Keratinocyte (primary cell): ENCODE results near the gene CCDC97. TPM values are rescaled to one million over a fixed set of nuclear protein-coding genes. Genes with fewer than 3 reads are reported as not detected.

Experiments used
- DNase-seq: peaks from one replicate; pipeline ENCODE4 v3.0.0-alpha.2; 2011; ENCODE audit warnings: low read depth, missing footprints, low spot score
- FAIRE-seq: peaks from 2 replicates; lab custom pipeline; 2011; peaks lifted over from hg19 to GRCh38; lab: Jason Lieb, UNC
- H2AFZ ChIP-seq: 2 replicates; pipeline ENCODE4 v1.6.0; 2012; ENCODE audit warnings: low read length, control low read depth, inconsistent platforms; ENCODE audit not compliant: control insufficient read depth
- H3K27ac ChIP-seq: 2 replicates; pipeline ENCODE4 v1.5.1; 2011; ENCODE audit warnings: low read length; ENCODE audit not compliant: control insufficient read depth, insufficient read depth
- H3K27me3 ChIP-seq: 3 replicates; pipeline ENCODE4 v1.6.0; 2011; ENCODE audit warnings: low read length; ENCODE audit not compliant: control insufficient read depth, insufficient read depth; ENCODE audit errors: extremely low read depth
- H3K36me3 ChIP-seq, 2 experiments: 2 replicates in 1 of 2; 3 replicates in 1 of 2; pipeline ENCODE4 v1.5.1; 2011; ENCODE audit warnings: low read length in 2 of 2, mild to moderate bottlenecking in 1 of 2; ENCODE audit not compliant: control insufficient read depth in 2 of 2, insufficient read depth in 2 of 2; ENCODE audit errors: extremely low read depth in 1 of 2
- H3K4me1 ChIP-seq: 3 replicates; pipeline ENCODE4 v1.5.1; 2011; ENCODE audit warnings: low read length; ENCODE audit not compliant: control insufficient read depth, insufficient read depth; ENCODE audit errors: extremely low read depth
- H3K4me2 ChIP-seq: 3 replicates; pipeline ENCODE4 v1.6.0; 2011; ENCODE audit warnings: low read depth, low read length; ENCODE audit not compliant: control insufficient read depth, insufficient read depth; ENCODE audit errors: extremely low read depth
- H3K4me3 ChIP-seq, 3 experiments: fragments of 200-600 bp in 1 of 3; sonication (generic) in 1 of 3; 2 replicates in 2 of 3; 3 replicates in 1 of 3; pipeline ENCODE4 v1.5.1; 2011 to 2016; ENCODE audit warnings: low read length in 3 of 3, mild to moderate bottlenecking in 3 of 3, control low read depth in 2 of 3, inconsistent platforms in 1 of 3, low read depth in 1 of 3, mixed read lengths in 1 of 3, mixed run types in 1 of 3, moderate library complexity in 1 of 3; ENCODE audit not compliant: control insufficient read depth in 2 of 3, insufficient read depth in 2 of 3; ENCODE audit errors: extremely low read depth in 1 of 3
- H3K79me2 ChIP-seq: 2 replicates; pipeline ENCODE4 v1.6.0; 2012; ENCODE audit warnings: low read length; ENCODE audit not compliant: control insufficient read depth, insufficient read depth
- H3K9ac ChIP-seq: 3 replicates; pipeline ENCODE4 v1.6.0; 2011; ENCODE audit warnings: low read length; ENCODE audit not compliant: control insufficient read depth, insufficient read depth; ENCODE audit errors: extremely low read depth
- H3K9me1 ChIP-seq: 3 replicates; pipeline ENCODE4 v1.6.0; 2011; ENCODE audit warnings: low read length; ENCODE audit not compliant: control insufficient read depth, insufficient read depth; ENCODE audit errors: extremely low read depth
- H3K9me3 ChIP-seq: 2 replicates; pipeline ENCODE4 v1.5.1; 2012; ENCODE audit warnings: low read depth, low read length; ENCODE audit not compliant: control insufficient read depth
- H4K20me1 ChIP-seq: 3 replicates; pipeline ENCODE4 v1.6.0; 2011; ENCODE audit warnings: low read length; ENCODE audit not compliant: control insufficient read depth, insufficient read depth; ENCODE audit errors: extremely low read depth
- CTCF ChIP-seq, 3 experiments: IDR thresholded peaks in 1 of 3; conservative IDR thresholded peaks in 1 of 3; optimal IDR thresholded peaks in 1 of 3; 2 replicates in 2 of 3; 3 replicates in 1 of 3; pipeline versions ENCODE3 to v1.5.1; 2011; ENCODE audit warnings: low read length in 3 of 3, mild to moderate bottlenecking in 3 of 3, moderate library complexity in 2 of 3, control low read depth in 1 of 3, inconsistent platforms in 1 of 3; ENCODE audit not compliant: insufficient read depth in 2 of 3; ENCODE audit errors: extremely low read depth in 1 of 3
- EZH2 ChIP-seq: IDR thresholded peaks from one replicate; pipeline ENCODE4 v1.6.1; 2012; ENCODE audit warnings: inconsistent platforms, mild to moderate bottlenecking, low read length, moderate library complexity
- dilution Hi-C: fragments of 300-500 bp; cut with MboI; formaldehyde crosslinking; loops from one replicate; pipeline ENCODE4 v1.7.0; 2020; ENCODE audit warnings: low sequenced_read_pairs; ENCODE audit not compliant: extremely low pct_ligation_motif_present
- polyA plus RNA-seq, 5 experiments: library from polyadenylated mRNA; depleted of rRNA in 3 of 5; stranded (reverse) in 3 of 5; stranded (forward) in 1 of 5; unstranded in 1 of 5; fragments of >200 nt; gene quantifications; 1 replicate in 1 of 5; 2 replicates in 3 of 5; 3 replicates in 1 of 5; pipeline versions ENCODE4 v1.2.1 to v1.2.3, GENCODE V29; 2011 to 2012; ENCODE audit warnings: missing spikeins in 2 of 5, low read depth in 1 of 5, low replicate concordance in 1 of 5

Gene CCDC97
- polyA plus RNA-seq, 1 donor (not counting 4 experiments of a cell fraction or from before 2014, with no cell fraction given) = 6.8 TPM

GRCh38 chr19:41299755-41300089, 10.2 kb upstream of the CCDC97 start:
- H3K27ac ChIP-seq = no peak overlapping the region
- no peaks in the 10 kb centered on the region for H3K9me3 ChIP-seq
- DNase-seq (no peak), FAIRE-seq (no peak)
- H3K9me1 ChIP-seq = no peaks in the 10 kb centered on the region
- peaks cover 68 to 72% of the 10 kb centered on the region in 2 experiments for H3K36me3 ChIP-seq
- H3K79me2 ChIP-seq = peaks cover 2% of the 10 kb centered on the region
- H3K4me2 ChIP-seq = no peak overlapping the region
- TF ChIP-seq CTCF (optimal IDR thresholded peaks at IDR 0.05 in 1 of 3, IDR thresholded peaks at IDR 0.05 in 1 of 3, conservative IDR thresholded peaks at IDR 0.05 in 1 of 3; ENCODE audit: extremely low read depth in 1 of 3, insufficient read depth in 2 of 3, low read length in 3 of 3) (no peak), EZH2 (no peak)
- H4K20me1 ChIP-seq = peaks cover 13% of the 10 kb centered on the region
- no peak overlapping the region for H2AFZ ChIP-seq
- no peaks in the 10 kb centered on the region for H3K27me3 ChIP-seq
- dilution Hi-C loops = no loop called here
- H3K4me1 ChIP-seq = peaks cover 11% of the 10 kb centered on the region
- H3K9ac ChIP-seq = no peak overlapping the region
- no peak overlapping the region for H3K4me3 ChIP-seq

DNA sequence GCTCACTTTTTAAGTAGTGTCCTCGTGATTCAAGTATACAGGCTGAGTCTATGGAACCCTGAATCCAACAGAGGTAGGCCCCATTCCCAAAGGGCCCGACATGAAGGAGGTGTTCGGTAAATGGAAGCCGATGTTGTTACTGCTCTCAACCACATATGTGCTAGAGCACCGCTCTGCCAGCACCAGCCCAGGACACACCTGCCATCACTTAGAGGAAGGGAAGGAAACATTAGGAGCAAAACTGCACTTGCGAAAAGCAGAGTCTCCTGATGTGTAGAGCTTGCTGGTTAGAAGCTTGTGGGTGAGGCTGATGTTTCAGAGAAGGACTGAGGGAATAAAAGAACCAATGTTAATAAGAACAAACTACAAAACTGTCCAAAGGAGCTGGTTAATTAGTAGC, 9.4 kb upstream of the CCDC97 start:
- TF ChIP-seq CTCF (optimal IDR thresholded peaks at IDR 0.05 in 1 of 3, IDR thresholded peaks at IDR 0.05 in 1 of 3, conservative IDR thresholded peaks at IDR 0.05 in 1 of 3; ENCODE audit: extremely low read depth in 1 of 3, insufficient read depth in 2 of 3, low read length in 3 of 3) = no peak
- no peak for TF ChIP-seq EZH2
- H3K4me3 ChIP-seq = no peak overlapping the region
- H3K4me2 ChIP-seq = no peak overlapping the region
- peaks cover 10% of the 10 kb centered on the region for H4K20me1 ChIP-seq
- FAIRE-seq (no peak), DNase-seq (no peak)
- no peak overlapping the region for H3K9ac ChIP-seq
- H3K79me2 ChIP-seq = peaks cover 2% of the 10 kb centered on the region
- H3K27me3 ChIP-seq = no peaks in the 10 kb centered on the region
- H2AFZ ChIP-seq = no peak overlapping the region
- H3K9me1 ChIP-seq = no peaks in the 10 kb centered on the region
- peaks cover 11% of the 10 kb centered on the region for H3K4me1 ChIP-seq
- no peaks in the 10 kb centered on the region for H3K9me3 ChIP-seq
- no peak overlapping the region for H3K27ac ChIP-seq
- H3K36me3 ChIP-seq = peaks cover 66 to 67% of the 10 kb centered on the region in 2 experiments
- dilution Hi-C loops = no loop called here
